Activated CD8-positive, alpha-beta memory T cell treated with anti-CD3 and anti-CD28 coated beads for 24 hours (primary cell): ENCODE data around the gene TCHHL1.

Source experiments
- DNase-seq: peaks from one replicate; pipeline ENCODE4 v3.0.0-alpha.2; 2020

Gene TCHHL1

DNA sequence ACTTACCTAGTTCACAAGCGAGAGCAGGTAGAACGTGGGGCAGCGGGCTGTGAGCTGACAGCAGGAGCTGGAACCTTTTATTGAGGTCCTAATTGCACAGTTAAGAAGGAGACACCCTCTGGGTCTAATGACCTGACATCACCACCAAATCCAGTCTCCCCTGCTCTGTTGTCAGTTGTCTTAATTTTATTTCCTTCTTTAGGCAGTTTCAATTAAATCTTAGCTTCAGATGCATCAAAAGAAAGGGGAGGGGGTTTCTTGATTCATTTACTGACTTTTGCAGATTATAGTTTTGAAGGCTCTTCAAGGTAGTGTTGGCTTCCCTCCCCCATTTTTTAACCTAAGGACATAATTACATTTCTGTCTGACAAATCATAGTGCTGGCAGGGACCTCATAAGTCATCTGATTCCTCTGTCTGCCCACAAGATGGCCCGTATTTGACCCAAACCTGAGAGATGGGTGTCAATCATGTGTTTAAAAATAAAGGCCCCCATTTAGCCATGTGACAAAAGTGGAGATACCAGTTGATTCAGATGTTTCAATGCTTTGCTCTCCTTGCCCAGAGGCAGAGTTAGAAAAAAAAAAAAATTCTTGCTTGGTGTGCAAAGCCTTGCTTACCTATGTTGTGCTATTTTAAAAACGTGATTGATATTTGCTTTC is at the start of gene TCHHL1:
TSS of gene TCHHL1 (minus strand) at position 51 of the 661 bp plus-strand sequence. CDS start 921 bp downstream, outside the sequence.
- no peak for DNase-seq

DNA sequence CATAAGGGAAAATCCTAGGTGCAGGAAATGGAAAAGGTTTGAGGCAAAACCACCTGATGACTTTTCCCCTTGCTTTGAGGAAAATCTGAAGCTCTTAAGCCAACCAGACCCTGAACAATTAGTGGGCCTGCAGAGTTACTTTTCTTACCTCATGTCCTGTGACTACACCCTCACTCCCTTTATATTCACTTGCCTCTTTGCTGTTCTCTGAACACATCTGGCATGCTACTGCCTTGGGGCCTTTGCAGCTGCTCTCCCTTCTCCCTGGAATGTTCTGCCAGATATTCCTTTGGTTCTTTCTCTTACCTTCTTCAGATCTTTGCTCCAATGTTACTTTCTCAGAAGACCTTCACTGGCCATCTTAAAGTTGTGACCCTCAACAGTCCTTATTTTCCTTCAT is 48.4 kb upstream of the TCHHL1 start:
- no peak for DNase-seq

DNA sequence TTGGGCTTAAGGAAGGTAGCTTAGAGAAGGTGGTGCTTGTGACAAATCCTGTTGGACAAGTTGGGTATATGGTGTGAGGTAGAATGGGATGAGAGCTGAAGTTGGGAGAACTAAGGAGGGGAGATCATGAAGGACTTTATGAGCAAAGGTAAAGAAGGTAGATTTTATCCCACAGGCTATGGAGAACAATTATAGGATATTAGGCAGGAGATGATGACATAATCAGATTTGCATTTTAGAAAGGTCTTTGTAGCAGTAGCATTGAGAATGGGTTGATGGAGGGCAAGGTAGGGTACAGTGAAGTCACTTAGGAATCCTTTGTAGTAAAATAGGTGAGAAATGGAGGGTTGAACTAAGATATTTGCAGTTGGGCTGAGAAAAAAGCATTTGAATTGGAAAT is 41.3 kb upstream of the TCHHL1 start:
- no peak for DNase-seq

DNA sequence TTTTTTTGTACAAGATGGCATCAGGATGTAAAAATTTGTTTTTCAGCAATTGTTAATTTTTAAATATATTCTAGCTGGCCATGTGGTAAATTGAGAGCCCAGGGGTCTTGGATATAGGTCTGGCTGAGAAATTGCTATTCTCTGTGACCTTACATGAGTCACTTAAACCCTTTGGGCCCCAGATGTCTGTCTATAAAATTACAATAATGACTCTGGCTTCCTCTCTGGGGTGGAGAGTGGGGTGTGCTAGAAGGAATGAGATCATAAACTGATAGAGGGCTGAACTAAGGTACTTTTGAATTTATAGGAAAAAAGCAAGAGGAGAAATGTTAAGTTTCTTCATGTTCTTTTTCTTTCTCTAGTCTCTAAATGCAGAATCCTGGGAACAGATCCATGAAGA is 38.8 kb upstream of the TCHHL1 start:
- DNase-seq = no peak

DNA sequence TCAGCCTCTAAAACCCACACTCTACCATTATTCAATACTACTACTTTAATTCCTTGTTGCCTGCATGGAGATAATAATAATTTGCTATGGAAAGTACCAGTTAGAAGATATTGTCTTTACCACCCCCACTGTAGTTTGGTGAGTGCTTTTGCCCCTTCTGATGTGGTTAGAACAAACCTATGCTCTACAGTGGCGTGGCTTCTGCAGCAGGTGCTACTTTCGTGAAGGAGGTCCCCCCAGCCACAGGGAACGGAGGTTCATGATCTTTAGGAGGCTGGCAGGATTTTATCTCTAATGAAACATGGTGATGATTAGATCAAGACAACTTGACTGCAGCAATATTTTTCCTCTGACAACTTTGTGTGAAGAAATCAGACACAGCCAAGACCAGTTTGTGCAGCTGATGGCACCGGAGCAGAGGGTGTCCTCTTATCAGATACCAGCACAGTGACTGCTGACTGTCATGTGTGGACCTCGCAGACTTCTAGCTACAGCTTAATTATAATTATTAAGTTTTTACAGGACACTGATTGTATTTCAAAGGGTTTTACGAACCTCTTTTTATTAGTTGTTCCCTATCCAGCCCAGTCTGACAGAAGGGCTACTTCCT is 37.1 kb upstream of the TCHHL1 start:
- no peak for DNase-seq

DNA sequence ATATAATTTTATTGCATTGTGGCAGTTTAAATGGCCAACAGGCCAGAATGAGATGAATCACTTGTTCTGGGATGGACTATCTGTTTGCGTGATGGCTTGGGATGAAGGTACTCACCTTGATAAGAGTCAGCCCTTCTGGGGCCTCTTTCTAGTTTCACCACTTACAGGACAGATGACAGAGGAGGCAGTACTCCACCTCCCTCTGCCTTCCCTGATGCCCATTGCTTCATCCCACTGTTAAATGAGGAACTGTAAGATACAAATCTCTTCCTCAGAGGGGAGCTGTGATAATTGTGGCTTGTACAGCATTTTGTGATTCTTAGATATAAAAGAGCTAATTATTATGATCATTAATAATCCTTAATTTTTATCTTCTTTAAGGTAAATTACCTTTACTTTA is 30.1 kb upstream of the TCHHL1 start:
- DNase-seq = no peak

DNA sequence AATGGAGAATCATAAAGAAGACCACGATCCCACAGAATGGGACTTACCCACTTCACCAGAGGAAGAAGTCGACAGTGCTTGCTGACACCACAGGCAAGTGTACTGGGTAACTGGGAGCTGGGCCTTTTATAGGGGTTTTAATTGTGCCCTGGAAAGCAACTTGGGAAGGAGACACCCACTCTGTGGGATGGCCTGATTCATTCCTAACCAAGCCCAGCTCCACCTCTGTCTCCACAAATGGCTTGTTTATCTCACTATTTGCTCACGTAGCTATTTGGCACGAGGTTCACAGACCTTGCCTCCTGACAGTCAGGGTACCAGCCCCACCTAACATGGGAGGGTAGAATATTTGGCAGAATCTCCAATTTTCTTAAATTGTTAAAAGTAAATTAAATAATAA is 26.5 kb upstream of the TCHHL1 start, which contains the start of gene TCHH:
TSS of gene TCHH (minus strand) at position 101 of the 400 bp plus-strand sequence. CDS start 1,364 bp downstream, outside the sequence.
- DNase-seq = no peak

DNA sequence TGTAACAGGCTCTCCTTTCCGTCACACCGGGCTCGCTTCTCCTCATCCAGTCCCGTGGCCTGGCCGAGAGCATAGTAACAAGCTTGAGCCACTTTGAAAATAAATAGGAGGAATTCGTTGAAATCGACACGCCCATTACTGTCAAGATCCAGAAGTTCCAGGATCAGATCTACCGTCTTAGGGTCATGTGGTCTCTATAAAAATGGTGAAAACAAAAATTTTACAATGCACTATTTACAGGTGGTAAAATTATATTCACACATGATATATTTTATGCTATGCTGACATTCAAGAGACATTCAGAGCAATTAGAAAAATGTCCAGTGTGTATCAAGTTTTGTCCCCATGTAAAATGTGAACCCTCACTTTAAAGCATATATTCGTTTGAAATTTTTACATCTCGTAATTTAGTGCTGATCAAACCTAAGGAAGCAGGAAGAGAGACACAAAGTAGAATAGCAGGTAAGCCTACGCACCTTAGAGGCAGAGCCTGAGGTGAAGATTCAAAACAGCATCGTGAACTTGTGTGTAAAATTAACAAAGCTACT is 24.1 kb upstream of the TCHHL1 start:
- no peak for DNase-seq

DNA sequence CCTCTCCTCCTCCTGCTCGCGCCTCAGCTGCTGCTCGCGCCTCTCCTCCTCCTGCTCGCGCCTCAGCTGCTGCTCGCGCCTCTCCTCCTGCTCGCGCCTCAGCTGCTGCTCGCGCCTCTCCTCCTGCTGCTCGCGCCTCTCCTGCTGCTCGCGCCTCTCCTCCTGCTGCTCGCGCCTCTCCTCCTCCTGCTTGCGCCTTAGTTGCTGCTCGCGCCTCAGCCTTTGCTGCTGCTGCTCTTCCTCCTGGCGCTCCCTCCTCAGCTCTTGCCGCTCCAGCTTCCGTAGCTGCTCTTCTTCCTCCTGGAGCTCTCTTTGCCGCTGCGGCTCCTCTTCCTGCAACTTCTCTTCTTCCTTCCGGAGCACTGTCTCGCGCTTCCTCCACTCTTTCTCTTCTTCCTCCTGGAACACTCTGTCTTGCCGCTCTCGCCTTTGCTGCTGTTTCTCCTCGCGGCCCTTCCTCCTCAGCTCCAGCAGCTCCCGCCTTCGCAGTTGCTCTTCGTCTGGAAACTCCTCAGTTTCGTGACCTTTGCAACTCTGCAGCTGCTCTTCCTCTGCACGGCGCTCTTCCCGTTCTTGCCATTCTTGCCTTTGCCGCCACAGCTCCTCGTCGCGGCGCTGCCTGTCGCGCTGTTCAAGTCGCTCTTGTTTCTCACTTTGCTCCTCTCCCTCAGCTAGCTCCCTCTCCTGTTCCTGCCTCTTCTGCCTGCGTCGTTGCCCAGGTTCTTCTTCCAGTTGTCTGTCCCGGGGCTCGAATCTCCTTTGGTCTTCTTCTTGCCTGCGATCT is 23.4 kb upstream of the TCHHL1 start:
- peak; percentile 61 for DNase-seq

DNA sequence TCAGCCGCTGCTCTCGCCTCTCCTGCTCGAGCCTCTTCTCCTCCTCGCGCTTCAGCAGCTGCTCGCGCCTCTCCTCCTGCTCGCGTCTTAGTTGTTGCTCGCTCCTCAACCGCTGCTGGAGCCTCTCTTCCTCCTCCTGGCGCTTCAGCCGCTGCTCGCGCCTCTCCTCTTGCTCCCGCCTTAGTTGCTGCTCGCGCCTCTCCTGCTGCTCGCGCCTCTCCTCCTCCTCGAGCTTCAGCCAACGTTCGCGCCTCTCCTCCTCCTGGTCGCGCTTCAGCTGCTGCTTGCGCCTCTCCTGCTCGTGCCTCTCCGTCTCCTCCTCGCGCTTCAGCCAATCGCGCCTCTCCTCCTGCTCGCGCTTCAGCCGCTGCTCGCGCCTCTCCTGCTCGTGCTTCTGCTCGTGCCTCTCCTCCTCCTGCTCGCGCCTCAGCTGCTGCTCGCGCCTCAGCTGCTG is 22.7 kb upstream of the TCHHL1 start:
- peak; percentile 71 for DNase-seq

DNA sequence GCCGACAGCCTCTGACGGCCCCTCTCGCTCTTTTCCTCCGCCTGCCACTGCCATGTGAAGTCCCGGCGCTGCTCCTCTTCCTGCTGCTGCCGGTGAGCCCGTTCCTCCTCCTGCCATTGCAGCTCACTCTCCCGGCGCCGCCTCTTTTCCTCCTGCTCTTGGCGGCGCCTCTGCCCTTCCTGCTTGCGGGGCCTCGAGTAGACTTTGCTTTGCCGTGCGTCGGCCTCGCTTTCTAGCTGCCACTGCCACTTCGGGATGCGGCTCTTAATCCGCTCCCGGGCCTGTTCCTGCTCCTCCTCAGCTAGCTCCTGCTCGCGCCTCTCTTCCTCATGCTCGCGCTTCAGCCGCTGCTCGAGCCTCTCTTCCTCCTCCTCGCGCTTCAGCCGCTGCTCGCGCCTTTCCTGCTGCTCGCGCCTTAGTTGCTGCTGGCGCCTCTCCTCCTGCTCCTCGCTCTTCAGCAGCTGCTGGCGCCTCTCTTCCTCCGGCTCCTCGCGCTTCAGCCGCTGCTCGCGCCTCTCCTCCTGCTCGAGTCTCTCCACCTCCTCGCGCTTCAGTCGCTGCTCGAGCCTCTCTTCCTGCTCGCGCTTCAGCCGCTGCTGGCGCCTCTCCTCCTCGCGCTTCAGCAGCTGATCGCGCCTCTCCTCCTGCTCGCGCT is 22.1 kb upstream of the TCHHL1 start:
- DNase-seq = peak; percentile 73

DNA sequence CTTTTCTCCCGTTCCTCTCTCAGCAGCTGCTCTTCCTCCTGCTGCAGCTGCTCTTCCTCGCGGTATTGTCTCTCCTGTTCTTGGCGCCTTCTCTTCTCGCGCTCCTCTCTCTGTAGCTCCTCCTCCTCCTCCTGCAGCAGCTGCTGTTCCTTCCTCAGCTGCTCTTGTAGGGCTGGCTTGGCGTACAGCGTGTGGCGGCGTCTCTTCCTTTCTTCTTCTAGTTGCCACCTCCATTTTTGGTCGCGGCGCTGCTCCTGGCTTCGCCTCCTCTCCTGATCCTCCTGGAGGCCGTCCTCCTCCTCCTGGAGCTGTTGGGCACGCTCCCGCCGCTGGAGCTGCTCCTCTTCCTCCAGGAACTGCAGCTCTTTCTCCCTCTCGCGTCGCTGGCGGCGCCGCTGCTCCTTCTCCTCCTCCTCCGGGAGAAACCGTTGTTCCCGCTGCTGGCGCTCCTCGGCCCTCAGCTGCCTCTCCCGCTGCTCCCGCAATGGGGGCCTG is 21.5 kb upstream of the TCHHL1 start:
- DNase-seq = no peak

DNA sequence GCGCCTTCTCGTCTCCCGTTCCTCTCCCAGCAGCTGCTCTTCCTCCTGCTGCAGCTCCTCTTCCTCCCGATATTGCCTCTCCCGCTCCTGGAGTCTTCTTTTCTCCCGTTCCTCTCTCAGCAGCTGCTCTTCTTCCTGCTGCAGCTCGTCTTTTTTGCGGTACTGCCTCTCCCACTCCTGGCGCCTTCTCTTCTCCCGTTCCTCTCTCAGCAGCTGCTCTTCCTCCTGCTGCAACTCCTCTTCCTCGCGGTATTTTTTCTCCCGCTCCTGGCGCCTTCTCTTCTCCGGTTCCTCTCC is 21.1 kb upstream of the TCHHL1 start:
- no peak for DNase-seq

DNA sequence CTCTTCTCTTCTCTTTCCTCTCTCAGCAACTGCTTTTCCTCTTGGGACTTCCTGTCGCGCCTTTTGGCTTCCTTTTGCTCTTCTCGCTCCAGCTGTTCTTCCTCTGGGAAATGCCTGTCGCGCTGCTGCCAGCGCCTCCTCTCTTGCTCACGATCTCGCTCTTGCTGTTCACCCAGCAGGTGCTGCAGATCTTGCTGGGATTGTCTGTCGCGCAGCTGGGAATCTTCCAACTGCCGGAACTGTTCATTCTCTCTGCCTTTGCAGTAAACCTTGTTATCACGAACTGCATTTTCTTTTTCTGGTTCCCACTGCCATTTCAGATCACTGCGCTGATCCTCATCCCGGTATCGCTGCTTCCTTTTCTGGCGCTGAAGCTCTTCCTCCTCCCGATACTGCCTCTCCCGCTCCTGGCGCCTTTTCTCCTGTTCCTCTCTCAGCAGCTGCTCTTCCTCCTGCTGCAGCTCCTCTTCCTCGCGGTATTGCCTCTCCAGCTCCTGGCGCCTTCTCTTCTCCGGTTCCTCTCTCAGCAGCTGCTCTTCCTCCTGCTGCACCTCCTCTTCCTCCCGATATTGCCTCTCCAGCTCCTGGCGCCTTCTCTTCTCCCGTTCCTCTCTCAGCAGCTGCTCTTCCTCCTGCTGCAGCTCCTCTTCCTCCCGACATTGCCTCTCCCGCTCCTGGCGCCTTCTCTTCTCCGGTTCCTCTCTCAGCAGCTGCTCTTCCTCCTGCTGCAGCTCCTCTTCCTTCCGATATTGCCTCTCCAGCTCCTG is 20.6 kb upstream of the TCHHL1 start:
- no peak for DNase-seq

DNA sequence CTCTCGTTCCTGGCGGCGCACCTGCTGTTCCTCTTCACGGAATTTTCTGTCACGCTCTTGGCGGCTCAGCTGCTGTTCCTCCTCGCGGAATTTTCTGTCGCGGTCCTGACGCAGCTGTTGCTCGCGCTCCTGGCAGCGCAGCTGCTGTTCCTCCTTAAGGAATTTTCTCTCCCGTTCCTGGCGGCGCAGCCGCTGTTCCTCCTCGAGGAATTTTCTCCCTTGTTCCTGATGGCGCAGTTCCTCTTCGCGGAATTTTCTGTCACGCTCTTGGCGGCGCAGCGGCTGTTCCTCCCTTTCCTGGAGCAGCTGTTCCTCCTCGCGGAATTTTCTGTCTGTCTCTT is 20.0 kb upstream of the TCHHL1 start:
- DNase-seq = no peak

DNA sequence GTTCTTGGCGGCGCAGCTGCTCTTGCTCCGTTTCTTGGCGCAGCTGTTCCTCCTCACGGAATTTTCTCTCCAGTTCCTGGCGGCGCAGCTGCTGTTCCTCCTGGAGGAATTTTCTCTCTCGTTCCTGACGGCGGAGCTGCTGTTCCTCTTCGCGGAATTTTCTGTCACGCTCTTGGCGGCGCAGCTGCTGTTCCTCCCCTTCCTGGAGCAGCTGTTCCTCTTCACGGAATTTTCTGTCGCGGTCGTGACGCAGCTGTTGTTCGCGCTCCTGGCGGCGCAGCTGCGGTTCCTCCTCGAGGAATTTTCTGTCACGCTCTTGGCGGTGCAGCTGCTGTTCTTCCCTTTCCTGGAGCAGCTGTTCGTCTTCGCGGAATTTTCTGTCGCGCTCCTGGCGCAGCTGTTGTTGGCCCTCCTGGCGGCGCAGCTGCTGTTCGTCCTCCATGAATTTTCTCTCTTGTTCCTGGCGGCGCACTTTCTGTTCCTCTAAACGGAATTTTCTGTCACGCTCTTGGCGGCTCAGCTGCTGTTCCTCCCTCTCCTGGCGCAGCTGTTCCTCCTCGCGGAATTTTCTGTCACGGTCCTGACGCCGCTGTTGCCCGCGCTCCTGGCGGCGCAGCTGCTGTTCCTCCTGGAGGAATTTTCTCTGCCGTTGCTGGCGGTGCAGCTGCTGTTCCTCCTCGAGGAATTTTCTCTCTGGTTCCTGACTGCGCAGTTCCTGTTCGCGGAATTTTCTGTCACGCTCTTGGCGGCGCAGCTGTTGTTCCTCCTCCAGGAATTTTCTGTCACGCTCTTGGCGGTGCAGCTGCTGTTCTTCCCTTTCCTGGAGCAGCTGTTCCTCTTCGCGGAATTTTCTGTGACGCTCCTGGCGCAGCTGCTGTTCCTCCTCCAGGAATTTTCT is 19.4 kb upstream of the TCHHL1 start:
- no peak for DNase-seq

DNA sequence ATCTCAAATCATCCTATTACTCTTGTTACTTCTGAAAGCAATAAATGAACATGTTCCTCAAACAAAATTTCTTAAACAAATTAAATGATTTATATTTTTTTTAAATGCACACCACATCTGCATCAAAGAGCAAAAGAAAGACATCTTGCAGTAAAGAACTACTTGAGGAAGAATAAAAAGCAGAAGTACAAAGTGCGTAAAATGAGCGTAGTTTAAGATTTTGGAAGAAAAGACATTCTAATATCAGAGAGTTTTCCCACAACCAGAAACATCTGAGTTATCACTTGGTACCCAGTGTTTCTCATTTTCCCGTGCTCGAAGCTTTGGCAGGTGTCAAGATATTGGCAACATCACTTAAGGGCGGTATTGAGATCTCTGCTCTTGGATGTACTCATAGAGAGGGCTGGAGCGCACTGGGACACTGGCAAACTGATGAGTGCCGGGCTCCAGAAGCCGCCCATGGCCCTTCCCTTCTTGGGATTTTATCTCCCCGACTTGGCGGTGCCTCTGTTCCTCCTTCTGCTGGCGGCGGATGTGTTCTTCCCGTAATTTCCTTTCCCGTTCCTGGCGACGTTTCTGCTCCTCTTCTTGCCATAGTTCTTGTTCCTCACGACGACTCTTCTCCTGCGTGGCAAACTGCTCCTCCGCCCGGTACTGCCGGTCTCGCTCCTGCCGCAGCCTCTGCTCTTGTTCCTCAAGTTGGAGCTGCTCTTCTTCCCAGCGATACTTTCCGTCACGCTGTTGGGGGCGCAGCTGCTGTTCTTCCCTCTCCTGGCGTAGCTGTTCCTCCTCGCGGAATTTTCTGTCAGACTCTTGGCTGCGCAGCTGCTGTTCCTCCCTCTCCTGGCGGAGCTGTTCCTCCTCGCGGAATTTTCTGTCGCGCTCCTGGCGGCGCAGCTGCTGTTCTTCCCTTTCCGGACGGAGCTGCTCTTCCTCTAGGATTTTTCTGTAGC is 18.4 kb upstream of the TCHHL1 start:
- no peak for DNase-seq

DNA sequence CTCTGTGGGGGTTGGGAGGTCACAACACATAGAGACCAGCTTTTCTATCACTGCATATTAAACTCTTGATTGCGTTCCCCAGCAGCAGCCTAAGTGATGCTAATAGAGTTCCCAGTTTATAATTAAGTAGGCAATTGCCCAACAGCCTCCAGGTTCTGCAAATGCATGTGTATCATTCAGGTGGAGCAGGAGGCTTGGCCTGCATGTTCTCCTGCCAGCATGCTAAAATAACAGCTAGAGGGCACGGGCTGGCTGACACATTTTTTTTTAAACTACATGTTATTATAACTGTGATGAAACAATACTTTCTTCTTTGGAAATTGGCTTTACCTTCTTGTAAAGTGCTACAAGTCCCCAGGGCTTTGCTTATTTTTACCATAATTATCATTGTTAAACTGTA is 16.0 kb upstream of the TCHHL1 start:
- DNase-seq = no peak

DNA sequence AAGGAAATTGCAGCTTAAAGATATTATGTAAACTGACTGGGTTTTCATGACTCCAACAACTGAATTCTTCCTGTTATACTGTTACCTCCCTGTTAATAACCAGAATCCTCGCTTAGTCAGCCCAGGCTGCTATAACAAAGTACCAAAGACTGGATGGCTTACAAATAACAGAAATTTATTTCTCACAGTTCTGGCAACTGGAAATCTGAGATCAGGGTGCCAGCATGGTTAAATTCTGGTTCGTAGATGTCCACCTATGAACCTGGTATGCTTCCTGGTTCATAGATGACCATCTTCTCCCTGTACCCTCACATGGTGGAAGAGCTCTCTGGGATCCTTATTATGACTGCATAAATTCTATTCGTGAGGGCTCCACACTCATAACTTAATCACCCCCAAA is 8.1 kb upstream of the TCHHL1 start:
- DNase-seq = no peak

DNA sequence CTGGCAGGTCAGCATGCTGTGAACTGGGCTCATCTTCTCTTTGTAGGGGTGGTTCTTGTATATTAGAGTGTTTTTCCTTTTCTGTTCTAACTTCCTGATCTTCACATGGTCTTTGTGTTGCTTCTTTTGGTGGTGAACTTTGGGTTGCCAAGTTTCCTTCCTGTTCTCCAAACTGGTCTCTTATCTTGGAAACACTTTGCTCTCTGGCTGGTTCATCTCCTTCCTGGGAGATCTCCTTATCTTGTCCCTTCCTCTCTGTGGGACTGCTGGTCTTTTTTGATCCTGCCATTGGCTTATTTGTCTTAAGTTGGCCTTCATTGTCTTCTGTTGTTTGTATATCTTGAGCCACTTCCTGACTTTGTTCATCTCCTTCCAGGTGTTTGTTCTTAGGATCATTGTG is 2.1 kb downstream of the TCHHL1 start:
- no peak for DNase-seq
